HG02610 (cell line): ENCODE data around the gene CATSPERE.
"Not testable (repeated sequence)": the region's sequence is repeated elsewhere in the genome, so short reads cannot be mapped to it uniquely, and the experiment has no call there.

Source experiments
- ATAC-seq: cut with Tn5 transposase; IDR thresholded peaks from one replicate; pipeline ENCODE4 v1.9.1; 2021; ENCODE audit warnings: mild to moderate bottlenecking, moderate library complexity; ENCODE audit not compliant: unreplicated experiment

The CATSPERE gene

GRCh38 chr1:244447552-244447951, 13.5 kb upstream of the CATSPERE start:
- no peak for ATAC-seq

- no peak for ATAC-seq
These were observed 12.6 kb upstream of the CATSPERE start for GRCh38 chr1:244448279-244449036.

- ATAC-seq, result no peak
These were observed 11.1 kb upstream of the CATSPERE start for GRCh38 chr1:244449936-244450508.

- peak; percentile 1 for ATAC-seq
These were observed 10.2 kb upstream of the CATSPERE start for GRCh38 chr1:244450597-244451538.

GRCh38 chr1:244451539-244451950, 9.5 kb upstream of the CATSPERE start, which contains the start of gene ADSS2:
Gene ADSS2 (minus strand): TSS chr1:244451909. CDS start chr1:244451817, 92 bp downstream.
- no peak for ATAC-seq

- peak; percentile 97 for ATAC-seq
These were observed 8.9 kb upstream of the CATSPERE start for GRCh38 chr1:244451951-244452795.

- ATAC-seq, result no peak
These were observed 6.7 kb upstream of the CATSPERE start for GRCh38 chr1:244454412-244454811.

GRCh38 chr1:244456586-244456985, 4.5 kb upstream of the CATSPERE start:
- ATAC-seq, result no peak

GRCh38 chr1:244458781-244459180, 2.3 kb upstream of the CATSPERE start:
- no peak for ATAC-seq

GRCh38 chr1:244460197-244460596, 876 bp upstream of the CATSPERE start:
- ATAC-seq, result no peak

- ATAC-seq, result no peak
These were observed 5.7 kb downstream of the CATSPERE start for GRCh38 chr1:244466724-244467123.

GRCh38 chr1:244473059-244473605, 12.1 kb downstream of the CATSPERE start:
- ATAC-seq, result no peak

- not testable (repeated sequence) for ATAC-seq
These were observed 23.9 kb downstream of the CATSPERE start for GRCh38 chr1:244484971-244485370.

GRCh38 chr1:244494653-244495052, 33.6 kb downstream of the CATSPERE start:
- no peak for ATAC-seq

- ATAC-seq, result no peak
These were observed 35.1 kb downstream of the CATSPERE start for GRCh38 chr1:244496186-244496585.

- ATAC-seq, result no peak
These were observed 36.7 kb downstream of the CATSPERE start for GRCh38 chr1:244497805-244498204.

- not testable (repeated sequence) for ATAC-seq
These were observed 38.4 kb downstream of the CATSPERE start for GRCh38 chr1:244499484-244499883.

- ATAC-seq, result not testable (repeated sequence)
These were observed 39.4 kb downstream of the CATSPERE start for GRCh38 chr1:244500515-244500914.

GRCh38 chr1:244502630-244503029, 41.6 kb downstream of the CATSPERE start:
- ATAC-seq, result no peak

- no peak for ATAC-seq
These were observed 52.4 kb downstream of the CATSPERE start for GRCh38 chr1:244513493-244513892.
